CD14-positive monocyte (primary cell): Measurements from ENCODE around the gene DOCK4. TPM values are rescaled to one million over a fixed set of nuclear protein-coding genes. Genes with fewer than 3 reads are reported as not detected.
"Not testable (repeated sequence)": the region's sequence is repeated elsewhere in the genome, so short reads cannot be mapped to it uniquely, and the experiment has no call there.

Experiments used
- DNase-seq, 3 donors: peaks; one replicate each; pipeline ENCODE4 v3.0.0-alpha.2; 2011 to 2022
- H2AFZ ChIP-seq: 2 replicates; pipeline ENCODE4 v1.6.0; 2012; ENCODE audit warnings: mild to moderate bottlenecking, low read depth, low read length, inconsistent platforms; ENCODE audit not compliant: insufficient read depth, poor library complexity, severe bottlenecking
- H3K27ac ChIP-seq, 2 donors: 1 replicate in 1 of 2; 2 replicates in 1 of 2; pipeline ENCODE4 v1.5.1; 2012 to 2013; ENCODE audit warnings: low read length in 2 of 2, control low read depth in 1 of 2, inconsistent platforms in 1 of 2, low read depth in 1 of 2, mild to moderate bottlenecking in 1 of 2
- H3K27me3 ChIP-seq, 2 donors: one replicate each; pipeline versions ENCODE4 v1.6.0 to v1.6.1; 2011 to 2013; ENCODE audit warnings: low read length in 2 of 2; ENCODE audit not compliant: control insufficient read depth in 2 of 2, insufficient read depth in 2 of 2
- H3K36me3 ChIP-seq, 2 donors: replicated peaks in 1 of 2; 1 replicate in 1 of 2; 2 replicates in 1 of 2; pipeline versions ENCODE4 v1.5.1 to v1.6.1; 2012 to 2013; ENCODE audit warnings: low read length in 2 of 2, control low read depth in 1 of 2, inconsistent platforms in 1 of 2, mild to moderate bottlenecking in 1 of 2; ENCODE audit not compliant: insufficient read depth in 2 of 2, control insufficient read depth in 1 of 2
- H3K4me1 ChIP-seq, 2 donors: 1 replicate in 1 of 2; 2 replicates in 1 of 2; pipeline versions ENCODE4 v1.5.1 to v1.6.1; 2012 to 2013; ENCODE audit warnings: low read length in 2 of 2, control low read depth in 1 of 2, inconsistent platforms in 1 of 2, mild to moderate bottlenecking in 1 of 2, moderate library complexity in 1 of 2; ENCODE audit not compliant: insufficient read depth in 2 of 2, control insufficient read depth in 1 of 2
- H3K4me2 ChIP-seq: replicated peaks from 2 replicates; pipeline ENCODE3; 2012; ENCODE audit warnings: low read length, moderate library complexity, mild to moderate bottlenecking; ENCODE audit not compliant: poor library complexity, severe bottlenecking; ENCODE audit errors: extremely low read depth
- H3K4me3 ChIP-seq, 3 experiments: fragments of 200-600 bp in 1 of 3; sonication (generic) in 1 of 3; replicated peaks in 1 of 3; 1 replicate in 2 of 3; 2 replicates in 1 of 3; pipeline ENCODE4 v1.5.1; 2011 to 2013; ENCODE audit warnings: low read length in 3 of 3, mild to moderate bottlenecking in 3 of 3, control low read depth in 2 of 3, low read depth in 2 of 3, inconsistent platforms in 1 of 3, moderate library complexity in 1 of 3
- H3K79me2 ChIP-seq: 2 replicates; pipeline ENCODE4 v1.6.0; 2012; ENCODE audit warnings: mild to moderate bottlenecking, control low read depth, inconsistent platforms, low read length, moderate library complexity; ENCODE audit not compliant: insufficient read depth
- H3K9ac ChIP-seq: 2 replicates; pipeline ENCODE4 v1.6.0; 2017; ENCODE audit warnings: low read length, mild to moderate bottlenecking; ENCODE audit not compliant: insufficient read depth, poor library complexity, severe bottlenecking
- H3K9me3 ChIP-seq, 2 donors: replicated peaks in 1 of 2; 1 replicate in 1 of 2; 2 replicates in 1 of 2; pipeline versions ENCODE4 v1.5.1 to v1.6.1; 2012 to 2013; ENCODE audit warnings: low read length in 2 of 2, control low read depth in 1 of 2; ENCODE audit not compliant: control insufficient read depth in 1 of 2, insufficient read depth in 1 of 2
- H4K20me1 ChIP-seq: 2 replicates; pipeline ENCODE4 v1.6.0; 2012; ENCODE audit warnings: mild to moderate bottlenecking, low read length, control low read depth, moderate library complexity; ENCODE audit not compliant: insufficient read depth
- H3K27ac Mint-ChIP-seq, 7 donors: one replicate each; pipeline ENCODE4 v1.8.0; 2020; ENCODE audit warnings: mild to moderate bottlenecking in 7 of 7, mixed read lengths in 7 of 7, moderate library complexity in 6 of 7, inconsistent platforms in 2 of 7
- H3K27me3 Mint-ChIP-seq, 3 donors: one replicate each; pipeline ENCODE4 v1.8.0; 2021 to 2022; ENCODE audit warnings: low read depth in 3 of 3, mild to moderate bottlenecking in 3 of 3, mixed read lengths in 3 of 3, moderate library complexity in 3 of 3, inconsistent platforms in 1 of 3
- H3K36me3 Mint-ChIP-seq, 2 donors: one replicate each; pipeline ENCODE4 v1.8.0; 2020; ENCODE audit warnings: mixed read lengths in 2 of 2, inconsistent platforms in 1 of 2, mild to moderate bottlenecking in 1 of 2
- H3K4me1 Mint-ChIP-seq: one replicate; pipeline ENCODE4 v1.8.0; 2020; ENCODE audit warnings: mild to moderate bottlenecking, mixed read lengths
- H3K4me3 Mint-ChIP-seq, 2 donors: one replicate each; pipeline ENCODE4 v1.8.0; 2020; ENCODE audit warnings: mild to moderate bottlenecking in 2 of 2, mixed read lengths in 2 of 2, moderate library complexity in 1 of 2
- H3K9me3 Mint-ChIP-seq, 7 donors: one replicate each; pipeline ENCODE4 v1.8.0; 2020 to 2022; ENCODE audit warnings: mixed read lengths in 7 of 7, mild to moderate bottlenecking in 6 of 7, moderate library complexity in 6 of 7, inconsistent platforms in 2 of 7
- CTCF ChIP-seq: fragments of 200-600 bp; IDR thresholded peaks from one replicate; pipeline ENCODE4 v1.8.0; 2022; ENCODE audit warnings: antibody characterized with exemption, mild to moderate bottlenecking
- WGBS: methylation state at CpG from one replicate; pipeline ENCODE4 v1.1.5; 2013; ENCODE audit warnings: missing lambda C conversion rate; ENCODE audit not compliant: insufficient coverage; 5-methylcytosine and 5-hydroxymethylcytosine counted together
- intact Hi-C, 2 donors: fragments of 100-400 bp; cut with micrococcal nuclease; formaldehyde crosslinking; loops; one replicate each; pipeline versions ENCODE4 v1.15.0 to v1.15.1; 2023
- polyA plus RNA-seq, 3 donors: library from polyadenylated mRNA; depleted of rRNA in 1 of 3; unstranded in 2 of 3; stranded (reverse) in 1 of 3; fragments of 300-500 nt in 2 of 3; fragments of >200 nt in 1 of 3; fragmentation: Illumina TruSeq in 2 of 3; gene quantifications; 1 replicate in 2 of 3; 2 replicates in 1 of 3; pipeline ENCODE4 v1.2.3, GENCODE V29; 2012 to 2021

DOCK4 gene
- polyA plus RNA-seq, 3 donors: 1.3 to 5.0 (median 2.7) TPM

DNA sequence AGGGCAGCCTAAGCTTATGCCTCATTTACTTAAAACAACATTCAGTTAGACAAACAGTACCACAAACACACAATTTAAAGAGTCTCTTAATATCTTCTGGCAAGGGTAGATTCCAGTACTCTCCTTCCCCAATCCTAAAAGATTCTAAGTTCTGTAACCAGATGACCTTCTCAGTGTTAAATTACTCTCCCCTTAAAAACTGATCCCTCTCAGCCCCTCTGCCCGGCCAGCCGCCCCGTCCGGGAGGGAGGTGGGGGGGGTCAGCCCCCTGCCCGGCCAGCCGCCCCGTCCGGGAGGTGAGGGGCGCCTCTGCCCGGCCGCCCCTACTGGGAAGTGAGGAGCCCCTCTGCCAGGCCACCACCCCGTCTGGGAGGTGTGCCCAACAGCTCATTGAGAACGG lies 78.2 kb downstream of the DOCK4 start:
- H2AFZ ChIP-seq, H4K20me1 ChIP-seq, H3K4me3 ChIP-seq, H3K36me3 Mint-ChIP-seq, H3K9ac ChIP-seq, H3K9me3 ChIP-seq, H3K36me3 ChIP-seq, H3K79me2 ChIP-seq, DNase-seq, H3K9me3 Mint-ChIP-seq, intact Hi-C loops, H3K4me2 ChIP-seq, H3K27ac Mint-ChIP-seq, H3K27ac ChIP-seq, H3K27me3 Mint-ChIP-seq, H3K27me3 ChIP-seq, H3K4me1 Mint-ChIP-seq, H3K4me3 Mint-ChIP-seq: not testable (repeated sequence)
- H3K4me1 ChIP-seq: peaks cover 8 to 10% of the 10 kb centered on the region in 2 donors
- no CpG with 5 or more reads among the region's 13 CpGs for WGBS

DNA sequence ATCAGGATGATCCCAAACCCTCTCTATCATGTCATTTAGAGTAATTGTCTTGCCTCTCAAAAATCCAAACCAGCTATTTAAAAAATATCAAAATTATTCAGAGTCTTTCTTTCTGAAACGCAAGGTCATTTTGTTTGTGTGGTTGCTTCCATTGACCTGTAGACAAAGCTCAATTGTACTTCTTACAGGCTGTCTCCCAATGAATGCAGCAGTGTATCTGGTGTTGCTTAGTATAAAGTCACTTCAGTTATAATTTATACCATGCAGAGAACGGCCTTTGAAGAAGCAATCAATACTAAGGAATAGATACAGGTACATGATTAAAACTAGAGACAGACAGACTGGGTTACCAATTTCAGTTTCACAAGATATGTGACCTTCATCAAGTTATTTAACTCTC lies 80.9 kb downstream of the DOCK4 start:
- Histone ChIP-seq H3K4me1 (peaks cover 8 to 10% of the 10 kb centered on the region in 2 donors), H3K4me3 (no peak overlapping the region), H3K4me2 (no peak overlapping the region), H3K79me2 (no peaks in the 10 kb centered on the region), H3K9ac (no peak overlapping the region), H4K20me1 (no peaks in the 10 kb centered on the region), H3K9me3 (no peaks in the 10 kb centered on the region), H3K27ac (no peak overlapping the region), H3K27me3 (no peaks in the 10 kb centered on the region), H3K36me3 (no peaks in the 10 kb centered on the region), H2AFZ (no peak overlapping the region)
- DNase-seq: no peak
- H3K4me3 Mint-ChIP-seq: no peak overlapping the region
- peaks cover 9% of the 10 kb centered on the region for H3K4me1 Mint-ChIP-seq
- WGBS: no CpG with 5 or more reads among the region's 2 CpGs
- no peak for TF ChIP-seq CTCF
- intact Hi-C loops: no loop called here
- no peaks in the 10 kb centered on the region for H3K36me3 Mint-ChIP-seq
- no peak overlapping the region for H3K27ac Mint-ChIP-seq
- H3K9me3 Mint-ChIP-seq: peaks cover 0 to 5% (median 0%) of the 10 kb centered on the region in 7 donors
- H3K27me3 Mint-ChIP-seq: peaks cover 0 to 5% (median 1%) of the 10 kb centered on the region in 3 donors
